Activated CD8-positive, alpha-beta memory T cell treated with anti-CD3 and anti-CD28 coated beads, Interleukin-2, amount 50 U/mL, for 1 hour (primary cell): ENCODE measurements around the gene RNU6-1.

ENCODE experiments used
- DNase-seq: peaks from one replicate; pipeline ENCODE4 v3.0.0-alpha.2; 2020; ENCODE audit errors: extremely low read depth

The RNU6-1 gene

GRCh38 chr15:67820992-67821783 is 18.7 kb downstream of the RNU6-1 start:
- DNase-seq, result no peak

DNA sequence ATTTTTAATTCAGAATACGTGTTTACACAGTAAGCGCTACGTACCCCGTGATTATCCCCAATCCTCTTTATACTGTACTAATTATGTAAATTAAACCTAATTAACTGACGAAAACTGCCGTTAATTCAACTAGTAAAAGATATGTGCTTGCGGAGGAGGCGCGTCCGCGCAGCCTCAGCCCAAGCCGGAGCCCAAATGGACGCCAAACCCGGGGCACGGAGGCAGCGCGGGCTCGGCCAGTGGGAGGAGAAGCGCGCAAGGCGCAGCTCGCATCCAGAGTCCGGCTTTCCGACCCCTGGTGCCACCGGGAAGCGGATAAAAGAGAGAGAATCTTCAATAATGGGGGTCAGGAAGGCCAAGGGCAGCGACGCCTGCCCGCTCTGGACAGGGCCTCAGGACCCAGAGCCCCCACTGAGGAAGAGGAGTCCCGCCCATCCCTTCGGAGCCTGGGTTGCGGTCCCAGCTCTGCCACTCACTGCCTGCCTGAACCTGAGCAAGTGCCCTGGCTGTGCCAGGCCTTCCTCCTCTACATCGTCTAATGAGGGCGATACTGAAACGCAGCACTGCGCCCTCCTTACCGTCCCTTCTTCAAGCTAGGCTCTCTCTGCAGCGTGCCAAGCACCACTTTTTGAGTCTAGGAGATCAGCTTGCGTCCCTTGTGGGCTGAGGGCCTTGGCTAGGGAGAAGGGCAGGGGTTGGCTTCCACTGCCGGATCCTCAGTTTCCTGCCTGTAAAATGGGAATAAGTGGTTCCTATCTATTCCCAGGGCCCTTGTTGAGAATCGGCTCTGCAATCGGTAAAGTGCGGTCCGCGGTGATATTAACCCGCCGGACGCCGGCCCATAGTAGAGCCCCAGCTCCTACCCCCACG is 19.5 kb downstream of the RNU6-1 start:
- no peak for DNase-seq

DNA sequence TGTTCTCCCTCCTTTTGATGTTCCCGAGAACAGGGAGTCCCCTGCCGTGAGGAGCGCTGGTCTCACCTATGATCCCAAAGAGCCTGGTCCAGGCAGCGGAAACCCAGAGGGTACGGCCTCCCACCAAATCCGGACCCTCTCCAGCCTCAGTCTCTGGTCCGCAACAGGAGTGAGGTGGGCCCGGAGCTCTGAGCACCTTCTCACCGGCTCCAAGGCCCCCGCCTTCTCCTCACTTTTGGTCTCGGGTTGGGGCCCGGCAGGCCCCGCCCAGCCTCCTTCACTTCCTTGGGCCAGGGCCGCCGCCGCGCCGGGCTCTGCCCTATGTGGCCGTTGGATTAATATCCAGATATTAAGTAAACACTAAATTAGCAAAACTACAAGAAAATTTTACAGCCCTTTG is 20.2 kb downstream of the RNU6-1 start:
- no peak for DNase-seq

GRCh38 chr15:67818464-67818863 is 21.4 kb downstream of the RNU6-1 start:
- no peak for DNase-seq

GRCh38 chr15:67816668-67817067 is 23.2 kb downstream of the RNU6-1 start:
- DNase-seq, result no peak

DNA sequence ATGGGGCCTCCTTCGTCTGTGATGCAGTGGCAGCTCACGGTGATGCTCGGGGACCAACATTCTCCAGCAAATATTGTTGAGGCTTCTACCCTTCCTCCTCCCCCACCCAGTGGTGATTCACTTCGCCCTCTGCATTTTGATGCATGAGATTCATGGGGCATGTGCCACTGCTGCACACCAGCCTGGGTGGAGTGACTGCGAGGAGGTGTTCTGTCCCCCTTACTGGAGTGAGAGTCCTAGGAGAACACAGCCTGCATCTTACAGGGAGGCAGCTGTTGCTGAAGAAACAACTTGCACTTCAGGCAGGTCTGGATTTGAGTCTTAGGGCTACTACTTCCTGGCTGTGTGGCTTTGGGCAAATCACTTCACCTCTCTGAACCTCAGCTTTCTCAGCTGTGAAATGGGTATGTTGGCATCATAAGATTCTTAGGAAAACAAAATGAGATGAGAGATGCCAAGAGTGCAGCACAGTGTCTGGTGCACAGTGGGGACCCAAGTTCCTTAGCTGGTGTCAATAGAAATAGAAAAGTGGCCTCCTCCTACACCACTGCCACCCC is 24.7 kb downstream of the RNU6-1 start:
- no peak for DNase-seq

- no peak for DNase-seq
Observed at GRCh38 chr15:67813104-67813634, 26.7 kb downstream of the RNU6-1 start.

GRCh38 chr15:67812241-67812644 is 27.6 kb downstream of the RNU6-1 start:
- no peak for DNase-seq

DNA sequence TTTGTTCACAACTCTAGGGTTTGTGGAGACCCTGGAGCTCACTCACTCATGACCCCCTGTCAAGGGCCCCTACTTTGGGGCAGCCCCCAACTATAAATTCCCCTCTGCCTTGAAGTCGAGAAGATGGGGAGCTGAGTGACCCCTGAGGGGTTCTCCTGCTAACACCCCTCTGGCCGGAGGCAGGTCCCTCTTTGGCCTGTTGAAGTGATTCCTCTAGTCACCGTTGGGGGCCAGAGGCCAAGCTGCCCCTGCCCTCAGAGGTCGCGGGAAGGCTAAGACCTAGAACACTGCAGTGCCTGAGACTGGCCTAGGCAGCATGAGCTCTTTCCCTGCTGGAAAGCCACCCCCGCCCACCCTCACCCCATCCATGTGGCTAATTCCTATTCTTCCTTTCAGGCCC is 30.0 kb downstream of the RNU6-1 start:
- no peak for DNase-seq

DNA sequence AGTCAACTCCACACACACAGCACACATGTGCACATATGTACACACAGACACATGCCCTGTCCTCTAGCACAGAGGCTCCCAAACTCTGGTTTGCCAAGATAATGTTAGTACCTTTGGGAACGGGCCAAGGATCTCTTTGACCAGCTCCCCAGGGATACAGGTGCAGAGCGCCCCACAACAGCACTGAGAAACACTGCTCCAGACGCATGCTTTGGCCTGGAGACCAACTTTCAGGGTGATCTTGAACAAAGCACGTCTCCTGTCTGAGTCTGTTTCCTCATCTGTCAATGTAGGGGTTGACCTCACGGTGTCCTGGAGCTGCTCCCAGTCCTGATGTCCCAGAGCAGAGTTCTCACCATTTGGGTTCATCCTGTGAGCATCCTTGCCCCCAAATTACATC is 30.4 kb downstream of the RNU6-1 start:
- no peak for DNase-seq

GRCh38 chr15:67808821-67809220 is 31.0 kb downstream of the RNU6-1 start:
- no peak for DNase-seq

GRCh38 chr15:67807836-67808235 is 32.0 kb downstream of the RNU6-1 start:
- no peak for DNase-seq

GRCh38 chr15:67807141-67807540 is 32.7 kb downstream of the RNU6-1 start:
- no peak for DNase-seq

GRCh38 chr15:67806536-67806935 is 33.3 kb downstream of the RNU6-1 start:
- DNase-seq, result no peak

DNA sequence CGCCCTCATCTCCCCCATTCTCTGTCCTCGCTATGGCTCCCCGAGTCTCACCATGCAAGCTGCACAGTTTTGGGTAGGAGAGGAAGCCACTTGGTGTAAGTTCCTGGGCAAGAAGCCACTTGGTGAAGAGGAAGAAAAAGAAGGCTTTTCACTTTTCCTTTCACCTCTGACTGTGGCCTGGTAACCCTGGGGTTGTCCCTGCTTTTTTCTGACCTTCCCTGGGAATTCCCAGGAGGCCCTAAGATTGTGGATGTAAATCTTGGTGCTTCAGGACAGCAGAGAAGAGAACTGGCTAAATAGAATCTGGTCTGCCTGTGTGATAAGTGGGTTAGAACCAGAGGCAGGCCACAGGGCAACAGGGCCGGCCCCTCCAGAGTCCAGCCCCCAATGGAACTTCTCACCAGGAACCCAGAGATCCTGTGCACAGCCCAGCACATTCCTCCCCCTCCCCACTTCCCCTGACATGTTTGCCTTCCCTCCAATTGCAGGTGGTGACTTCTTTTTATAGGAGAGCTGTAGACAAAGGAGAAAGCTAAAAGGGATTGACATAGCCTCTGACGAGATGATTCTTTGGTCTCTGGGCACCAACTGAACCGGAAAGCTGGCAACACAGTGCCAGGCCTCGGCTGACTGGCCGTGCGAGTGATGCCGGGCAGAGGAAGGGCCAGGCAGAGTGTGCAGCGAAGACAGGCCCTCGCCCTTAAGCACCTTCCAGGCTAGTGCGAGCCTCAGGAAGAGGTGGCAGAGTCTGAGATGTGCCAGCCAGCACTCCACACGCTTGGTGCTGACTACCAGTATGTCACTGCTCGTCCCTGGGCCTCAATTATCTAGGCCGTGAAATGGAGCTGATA is 34.0 kb downstream of the RNU6-1 start:
- no peak for DNase-seq

GRCh38 chr15:67805008-67805665 is 34.7 kb downstream of the RNU6-1 start:
- DNase-seq, result no peak

DNA sequence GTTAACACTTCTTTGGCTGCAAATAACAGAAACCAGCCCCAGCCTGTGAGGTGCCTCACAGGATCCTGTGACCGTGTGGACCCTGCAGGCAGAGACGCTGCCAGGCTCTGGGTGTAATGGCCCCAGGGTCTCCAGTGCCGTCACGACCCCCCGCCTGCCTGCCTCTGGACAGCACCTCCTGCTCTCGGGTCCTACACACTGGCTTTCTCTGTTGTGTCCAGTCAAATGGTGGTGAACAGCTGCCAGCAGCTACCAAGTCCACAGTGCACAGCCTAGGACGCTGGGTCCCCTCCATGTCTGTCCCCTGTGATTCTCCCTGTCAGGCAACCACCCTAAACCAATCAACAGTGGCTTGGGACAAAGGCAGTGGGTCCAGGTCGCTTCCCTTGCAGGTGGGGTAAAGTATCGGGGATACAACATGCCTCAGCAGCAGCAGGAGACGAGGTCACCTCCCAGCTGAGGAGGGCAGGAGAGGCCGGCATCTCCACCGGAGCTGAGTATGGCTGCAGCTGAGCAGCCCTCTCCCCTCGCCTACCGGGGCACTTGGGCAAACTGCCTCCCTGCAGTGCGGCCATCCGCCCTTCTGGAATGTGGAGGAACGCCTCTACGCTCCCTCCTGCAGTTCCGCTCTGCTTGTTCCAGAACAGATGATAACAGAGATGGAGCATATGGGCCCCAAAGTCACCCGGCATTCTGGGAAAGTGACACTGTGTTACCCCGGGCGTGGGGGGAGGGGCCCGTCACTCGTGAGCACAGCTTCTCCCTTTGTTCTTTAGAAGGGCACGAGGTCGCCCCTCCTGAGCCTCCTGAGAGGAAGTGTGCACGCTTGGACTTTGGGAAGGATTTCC is 35.6 kb downstream of the RNU6-1 start:
- DNase-seq, result no peak

GRCh38 chr15:67803299-67803698 is 36.5 kb downstream of the RNU6-1 start:
- no peak for DNase-seq

- DNase-seq, result no peak
Observed at GRCh38 chr15:67801926-67802914, 37.6 kb downstream of the RNU6-1 start.
